ENCODE results near the gene ITM2C.

The ITM2C gene

DNA sequence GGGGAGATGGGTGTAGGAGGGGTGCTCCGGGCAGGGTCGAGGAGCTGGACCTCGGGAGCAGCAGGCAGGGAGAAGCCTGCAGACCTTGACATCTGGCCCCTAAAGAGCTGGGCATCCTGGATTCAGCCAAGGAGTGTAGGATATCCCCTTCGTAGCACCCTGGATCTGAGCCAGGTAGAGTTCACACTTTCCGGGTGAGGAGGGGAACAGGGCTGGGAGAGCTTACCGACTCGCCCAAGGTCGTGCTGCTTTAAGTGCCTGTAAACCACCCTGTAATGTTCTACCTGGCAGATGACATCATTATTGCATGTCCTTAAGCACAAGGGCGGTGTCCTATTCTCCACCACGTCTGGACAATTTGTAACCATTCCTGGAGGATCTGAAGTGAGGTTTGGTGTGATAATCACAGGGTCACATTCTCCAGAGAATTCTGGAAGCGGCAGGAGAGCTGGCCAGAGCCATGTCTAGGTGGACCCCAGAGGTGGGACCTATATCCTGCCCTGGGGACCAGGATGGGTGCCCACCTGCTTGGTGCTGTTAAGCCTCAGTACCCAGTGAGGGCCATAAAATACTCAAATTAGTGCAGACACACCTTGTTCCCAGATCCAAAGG is 14.6 kb downstream of the ITM2C start:
- Mint-ChIP-seq H3K4me1 (peaks cover 39% of the 10 kb centered on the region), H3K4me3 (no peak overlapping the region), H3K27ac (ENCODE audit: low read depth) (no peak overlapping the region), H3K9me3 (no peaks in the 10 kb centered on the region), H3K36me3 (ENCODE audit: insufficient read depth) (peaks cover 12% of the 10 kb centered on the region), H3K27me3 (peaks cover 9% of the 10 kb centered on the region)
- ATAC-seq (replicated peaks; ENCODE audit: extremely low read depth, poor library complexity, severe bottlenecking) = no peak
- no peak for DNase-seq (ENCODE audit: low spot score in 2 of 2)

DNA sequence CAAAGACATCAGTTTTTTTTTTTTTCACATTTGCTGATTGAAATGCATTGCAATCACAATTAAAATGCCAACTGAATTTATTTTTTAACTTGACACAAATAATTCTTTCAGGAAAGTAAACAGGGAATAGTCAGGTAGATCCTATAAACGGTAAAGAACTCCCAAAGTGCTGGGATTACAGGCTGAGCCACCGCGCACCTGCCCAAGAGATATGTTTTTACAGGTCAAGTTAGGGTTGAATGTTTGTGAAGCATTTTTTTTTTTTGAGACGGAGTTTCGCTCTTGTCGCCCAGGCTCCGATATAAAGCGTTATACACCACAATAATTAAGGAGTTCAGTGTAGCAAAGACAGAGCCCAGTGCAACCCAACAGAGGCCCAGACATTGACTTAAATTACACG is 15.1 kb downstream of the ITM2C start:
- peaks cover 9% of the 10 kb centered on the region for H3K27me3 Mint-ChIP-seq
- no peaks in the 10 kb centered on the region for H3K9me3 Mint-ChIP-seq
- ATAC-seq (replicated peaks; ENCODE audit: extremely low read depth, poor library complexity, severe bottlenecking) = no peak
- no peak overlapping the region for H3K27ac Mint-ChIP-seq (ENCODE audit: low read depth)
- peaks cover 34% of the 10 kb centered on the region for H3K4me1 Mint-ChIP-seq
- H3K36me3 Mint-ChIP-seq (ENCODE audit: insufficient read depth) = peaks cover 10% of the 10 kb centered on the region
- no peak overlapping the region for H3K4me3 Mint-ChIP-seq
- no peak for DNase-seq (ENCODE audit: low spot score in 2 of 2)

DNA sequence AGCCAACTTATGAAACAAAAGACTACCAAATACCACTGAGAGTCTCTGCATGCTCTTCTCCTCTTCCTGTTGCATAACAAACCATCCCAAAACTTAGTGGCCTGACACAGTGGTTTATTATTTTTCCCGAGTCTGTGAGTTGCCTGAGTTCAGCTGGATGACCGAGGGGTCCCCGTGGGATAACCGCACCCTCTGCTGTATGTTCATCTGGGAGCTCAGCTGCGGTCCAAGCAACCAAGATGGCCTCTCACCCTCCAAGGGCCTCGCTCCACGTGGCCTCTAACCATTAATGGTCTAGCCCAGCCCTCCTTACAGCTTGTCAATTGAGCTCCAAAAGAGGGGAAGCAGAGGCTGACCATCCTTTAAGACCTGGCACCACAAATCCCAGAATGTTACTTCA is 17.1 kb downstream of the ITM2C start:
- Mint-ChIP-seq H3K36me3 (ENCODE audit: insufficient read depth) (peaks cover 7% of the 10 kb centered on the region), H3K27me3 (peaks cover 17% of the 10 kb centered on the region), H3K4me1 (peaks cover 30% of the 10 kb centered on the region), H3K4me3 (no peak overlapping the region), H3K27ac (ENCODE audit: low read depth) (no peak overlapping the region), H3K9me3 (no peaks in the 10 kb centered on the region)
- DNase-seq (ENCODE audit: low spot score in 2 of 2) (no peak), ATAC-seq (replicated peaks; ENCODE audit: extremely low read depth, poor library complexity, severe bottlenecking) (no peak)

DNA sequence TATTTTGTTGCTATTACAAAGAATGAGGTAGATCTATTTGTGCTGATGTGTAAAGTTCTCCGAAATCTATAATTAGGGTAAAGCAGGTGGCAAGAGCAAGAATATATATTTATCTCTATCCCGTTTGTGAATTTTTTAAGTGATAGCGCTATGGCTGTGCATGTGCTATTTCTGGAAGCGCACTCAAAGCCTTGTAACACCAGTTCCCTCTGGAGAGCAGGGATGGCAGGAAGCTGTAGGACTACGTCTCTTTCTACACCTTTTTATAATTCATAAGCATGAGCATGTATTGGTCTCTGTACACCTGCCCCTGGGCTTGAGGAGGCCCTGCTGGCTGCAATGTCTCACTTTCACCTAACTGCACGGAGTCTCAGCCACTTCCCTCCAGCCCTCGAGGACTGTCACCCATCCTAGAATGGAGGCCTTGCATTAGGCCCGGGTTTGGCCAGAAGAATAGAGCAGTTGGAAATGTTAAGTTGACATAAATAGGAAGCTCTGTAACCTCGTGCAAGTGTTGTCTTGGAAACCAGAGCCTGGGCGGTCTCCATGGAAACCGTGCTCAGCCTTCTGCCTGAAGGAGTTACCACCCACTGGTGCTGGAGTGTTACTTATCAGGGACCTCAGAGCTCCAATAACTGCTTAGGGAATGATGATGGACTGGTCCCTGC is 20.9 kb downstream of the ITM2C start:
- no peak overlapping the region for H3K4me3 Mint-ChIP-seq

DNA sequence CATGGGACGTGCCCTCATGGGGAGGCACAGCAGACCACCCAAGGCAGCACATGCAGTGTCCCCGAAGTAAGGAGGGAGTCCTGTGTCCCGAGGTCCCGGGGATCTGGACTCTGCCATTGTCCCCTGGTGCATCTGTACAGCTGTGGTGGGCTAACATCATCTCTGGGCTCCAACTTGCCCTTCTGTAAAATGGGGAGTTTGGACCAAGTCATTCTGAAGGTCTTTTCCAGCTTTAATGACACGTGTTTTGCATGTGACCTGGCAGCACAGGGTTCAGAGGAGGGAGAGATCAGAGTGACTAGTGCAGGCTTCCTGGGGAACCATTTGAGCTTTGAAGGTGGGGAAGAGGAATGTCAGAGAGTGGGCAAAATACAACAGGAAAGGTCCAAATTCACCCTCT is 21.5 kb downstream of the ITM2C start:
- DNase-seq (ENCODE audit: low spot score in 2 of 2) (no peak), ATAC-seq (replicated peaks; ENCODE audit: extremely low read depth, poor library complexity, severe bottlenecking) (no peak)
- H3K9me3 Mint-ChIP-seq = no peaks in the 10 kb centered on the region
- no peaks in the 10 kb centered on the region for H3K36me3 Mint-ChIP-seq (ENCODE audit: insufficient read depth)
- no peak overlapping the region for H3K27ac Mint-ChIP-seq (ENCODE audit: low read depth)
- H3K27me3 Mint-ChIP-seq = peaks cover 22% of the 10 kb centered on the region
- no peak overlapping the region for H3K4me3 Mint-ChIP-seq
- H3K4me1 Mint-ChIP-seq = peaks cover 11% of the 10 kb centered on the region

More for the DNA sequence above, 20.9 kb downstream of the ITM2C start:
- no peak overlapping the region for H3K27ac Mint-ChIP-seq (ENCODE audit: low read depth)
- no peaks in the 10 kb centered on the region for H3K9me3 Mint-ChIP-seq
- no peaks in the 10 kb centered on the region for H3K36me3 Mint-ChIP-seq (ENCODE audit: insufficient read depth)
- no peak for DNase-seq (ENCODE audit: low spot score in 2 of 2)
- peaks cover 11% of the 10 kb centered on the region for H3K4me1 Mint-ChIP-seq
- ATAC-seq (replicated peaks; ENCODE audit: extremely low read depth, poor library complexity, severe bottlenecking) = no peak
- H3K27me3 Mint-ChIP-seq = peaks cover 17% of the 10 kb centered on the region

DNA sequence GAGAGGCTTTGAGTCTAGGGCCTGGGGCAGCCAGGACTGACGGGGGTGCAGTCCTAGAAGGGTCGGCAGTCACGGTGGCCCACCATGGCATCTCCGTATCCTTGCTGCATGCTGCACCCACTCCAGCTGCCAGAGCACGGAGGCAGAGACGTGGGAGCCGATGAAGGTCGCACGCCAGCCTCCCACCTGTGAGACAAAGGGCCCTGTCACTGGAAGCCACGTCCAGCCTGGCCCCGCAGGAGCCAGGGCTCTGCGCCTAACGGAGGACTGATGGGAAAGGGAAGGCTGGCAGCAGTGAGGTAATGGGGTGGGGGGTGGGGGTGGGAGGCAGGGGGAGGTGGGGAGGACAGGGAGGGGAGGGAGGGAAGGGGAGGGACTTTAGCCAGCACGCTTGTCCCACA is 21.9 kb downstream of the ITM2C start:
- peaks cover 25% of the 10 kb centered on the region for H3K27me3 Mint-ChIP-seq
- H3K27ac Mint-ChIP-seq (ENCODE audit: low read depth) = no peak overlapping the region
- peaks cover 11% of the 10 kb centered on the region for H3K4me1 Mint-ChIP-seq
- H3K4me3 Mint-ChIP-seq = no peak overlapping the region
- no peaks in the 10 kb centered on the region for H3K9me3 Mint-ChIP-seq
- no peaks in the 10 kb centered on the region for H3K36me3 Mint-ChIP-seq (ENCODE audit: insufficient read depth)
- DNase-seq (ENCODE audit: low spot score in 2 of 2) (no peak), ATAC-seq (replicated peaks; ENCODE audit: extremely low read depth, poor library complexity, severe bottlenecking) (no peak)

DNA sequence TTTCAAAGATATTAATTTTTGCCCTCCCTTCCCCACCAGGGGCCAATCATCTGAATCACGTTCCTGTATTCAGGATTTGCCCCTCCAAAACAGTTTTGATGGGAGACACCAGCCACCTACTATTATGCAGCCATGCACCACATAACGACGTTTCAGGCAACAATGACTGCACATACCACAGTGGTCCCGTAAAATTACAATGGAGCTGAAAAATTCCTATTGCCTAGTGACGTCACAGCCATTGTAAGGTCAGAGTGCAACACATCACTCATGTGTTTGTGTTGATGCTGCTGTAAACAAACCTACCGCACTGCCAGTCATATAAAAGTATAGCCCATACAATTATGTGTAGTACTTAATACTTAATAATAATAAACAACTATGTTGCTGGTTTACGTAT is 22.6 kb downstream of the ITM2C start:
- no peaks in the 10 kb centered on the region for H3K9me3 Mint-ChIP-seq
- no peak for ATAC-seq (replicated peaks; ENCODE audit: extremely low read depth, poor library complexity, severe bottlenecking)
- DNase-seq (ENCODE audit: low spot score in 2 of 2) = no peak
- no peaks in the 10 kb centered on the region for H3K36me3 Mint-ChIP-seq (ENCODE audit: insufficient read depth)
- peaks cover 20% of the 10 kb centered on the region for H3K27me3 Mint-ChIP-seq
- H3K4me3 Mint-ChIP-seq = no peak overlapping the region
- no peak overlapping the region for H3K27ac Mint-ChIP-seq (ENCODE audit: low read depth)
- peaks cover 11% of the 10 kb centered on the region for H3K4me1 Mint-ChIP-seq

DNA sequence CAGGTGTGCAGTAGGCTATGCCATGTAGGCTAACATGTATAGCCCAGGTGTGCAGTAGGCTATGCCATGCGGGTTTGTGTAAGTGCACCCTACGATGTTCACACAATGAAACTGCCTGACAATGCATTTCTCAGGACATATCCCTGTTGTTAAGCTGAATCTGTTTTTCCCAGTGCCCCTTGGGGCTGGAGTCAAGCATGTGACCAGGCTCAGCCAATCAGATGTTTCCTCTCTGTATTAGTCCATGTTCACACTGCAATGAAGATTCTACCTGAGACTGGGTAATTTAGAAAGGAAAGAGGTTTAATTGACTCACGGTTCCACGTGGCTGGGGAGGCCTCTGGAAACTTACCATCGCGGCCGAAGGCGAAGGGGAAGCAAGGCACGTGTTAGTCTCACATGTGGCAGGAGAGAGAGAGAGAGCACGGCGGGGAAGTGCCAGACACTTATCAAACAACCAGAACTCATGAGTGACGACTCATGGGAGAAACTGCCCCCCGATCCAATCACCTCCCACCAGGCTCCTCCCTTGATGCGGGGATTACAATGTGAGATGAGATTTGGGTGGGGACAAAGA is 24.2 kb downstream of the ITM2C start:
- Mint-ChIP-seq H3K36me3 (ENCODE audit: insufficient read depth) (no peaks in the 10 kb centered on the region), H3K4me1 (peaks cover 6% of the 10 kb centered on the region), H3K27ac (ENCODE audit: low read depth) (no peak overlapping the region), H3K9me3 (no peaks in the 10 kb centered on the region), H3K4me3 (no peak overlapping the region), H3K27me3 (peaks cover 20% of the 10 kb centered on the region)
- ATAC-seq (replicated peaks; ENCODE audit: extremely low read depth, poor library complexity, severe bottlenecking) (no peak), DNase-seq (ENCODE audit: low spot score in 2 of 2) (no peak)

DNA sequence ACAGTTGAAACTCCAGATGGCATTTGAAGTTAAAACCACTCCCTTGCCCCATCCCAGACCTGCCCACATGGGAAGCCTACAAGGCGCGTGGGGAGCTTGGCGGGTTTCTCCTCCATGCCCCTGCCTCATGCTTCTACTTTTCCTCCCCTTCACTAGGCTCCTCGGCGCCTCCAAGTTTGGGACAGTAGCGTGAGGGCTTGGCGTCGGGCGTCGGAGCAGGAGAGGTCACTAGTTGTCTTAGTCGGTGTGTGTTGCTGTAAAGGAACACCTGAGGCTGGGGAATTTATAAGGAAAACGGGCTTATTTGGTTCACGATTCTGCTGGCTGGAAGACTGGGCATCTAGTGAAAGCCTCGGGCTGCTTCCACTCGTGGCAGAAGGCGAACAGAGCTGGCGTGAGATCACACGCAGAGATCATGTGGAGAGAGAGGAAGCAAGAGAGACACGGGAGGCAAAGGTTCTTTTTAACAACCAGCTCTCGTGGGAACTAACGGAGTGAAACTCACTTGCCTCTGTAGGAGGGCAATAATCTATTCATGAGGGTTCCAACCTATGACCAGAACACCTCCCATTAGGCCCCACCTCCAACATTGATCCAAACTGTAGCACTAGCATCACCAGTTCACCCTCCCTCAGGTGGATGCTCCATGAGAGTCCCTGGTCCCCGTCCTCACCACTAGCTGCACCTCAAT is 25.3 kb downstream of the ITM2C start:
- DNase-seq (ENCODE audit: low spot score in 2 of 2) (no peak), ATAC-seq (replicated peaks; ENCODE audit: extremely low read depth, poor library complexity, severe bottlenecking) (no peak)
- H3K27ac Mint-ChIP-seq (ENCODE audit: low read depth) = no peak overlapping the region
- peaks cover 16% of the 10 kb centered on the region for H3K4me1 Mint-ChIP-seq
- no peaks in the 10 kb centered on the region for H3K36me3 Mint-ChIP-seq (ENCODE audit: insufficient read depth)
- no peaks in the 10 kb centered on the region for H3K9me3 Mint-ChIP-seq
- H3K4me3 Mint-ChIP-seq = no peak overlapping the region
- peaks cover 20% of the 10 kb centered on the region for H3K27me3 Mint-ChIP-seq

DNA sequence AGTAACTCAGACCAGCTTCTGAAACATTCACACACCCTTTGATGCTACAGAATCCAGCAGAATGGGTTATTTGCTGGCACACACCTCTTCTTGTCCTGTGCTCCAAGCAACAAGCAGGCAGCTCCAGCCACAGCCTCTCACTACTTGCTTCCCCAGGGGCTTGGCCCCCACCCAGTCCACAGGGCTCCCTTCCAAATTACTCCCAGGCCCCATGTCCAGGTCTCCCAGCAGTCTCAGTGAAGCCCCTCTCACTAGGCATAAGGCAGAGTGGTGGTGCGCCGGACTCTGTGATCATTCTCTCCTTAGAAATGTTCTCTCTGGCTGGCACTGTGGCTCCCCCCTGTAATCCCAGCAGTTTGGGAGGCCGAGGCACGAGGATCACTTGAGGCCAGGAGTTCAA is 25.9 kb downstream of the ITM2C start:
- no peak for ATAC-seq (replicated peaks; ENCODE audit: extremely low read depth, poor library complexity, severe bottlenecking)
- Mint-ChIP-seq H3K4me3 (no peak overlapping the region), H3K9me3 (no peaks in the 10 kb centered on the region), H3K27me3 (peaks cover 20% of the 10 kb centered on the region), H3K4me1 (peaks cover 16% of the 10 kb centered on the region), H3K27ac (ENCODE audit: low read depth) (no peak overlapping the region), H3K36me3 (ENCODE audit: insufficient read depth) (no peaks in the 10 kb centered on the region)
- no peak for DNase-seq (ENCODE audit: low spot score in 2 of 2)

DNA sequence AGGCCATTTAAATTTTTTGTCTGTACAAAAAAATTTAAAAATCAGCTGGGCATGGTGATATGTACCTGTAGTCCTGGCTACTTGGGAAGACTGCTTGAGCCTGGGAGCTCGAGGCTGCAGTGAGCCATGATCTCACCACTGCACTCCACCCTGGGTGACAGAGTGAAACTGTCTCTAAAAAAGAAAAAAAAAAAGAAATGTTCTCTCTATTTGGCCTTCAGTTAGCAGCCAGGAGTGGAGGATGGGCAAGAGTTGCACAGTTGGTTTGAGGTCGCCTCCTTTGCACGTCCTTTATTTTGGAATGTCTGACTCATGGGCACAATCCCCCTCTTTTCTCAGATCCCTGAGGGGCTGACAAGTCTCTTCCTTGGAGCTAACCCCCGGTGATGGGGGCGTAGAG is 26.3 kb downstream of the ITM2C start:
- Mint-ChIP-seq H3K27me3 (peaks cover 18% of the 10 kb centered on the region), H3K36me3 (ENCODE audit: insufficient read depth) (no peaks in the 10 kb centered on the region), H3K4me3 (no peak overlapping the region), H3K9me3 (no peaks in the 10 kb centered on the region), H3K27ac (ENCODE audit: low read depth) (no peak overlapping the region), H3K4me1 (peaks cover 16% of the 10 kb centered on the region)
- no peak for ATAC-seq (replicated peaks; ENCODE audit: extremely low read depth, poor library complexity, severe bottlenecking)
- no peak for DNase-seq (ENCODE audit: low spot score in 2 of 2)

DNA sequence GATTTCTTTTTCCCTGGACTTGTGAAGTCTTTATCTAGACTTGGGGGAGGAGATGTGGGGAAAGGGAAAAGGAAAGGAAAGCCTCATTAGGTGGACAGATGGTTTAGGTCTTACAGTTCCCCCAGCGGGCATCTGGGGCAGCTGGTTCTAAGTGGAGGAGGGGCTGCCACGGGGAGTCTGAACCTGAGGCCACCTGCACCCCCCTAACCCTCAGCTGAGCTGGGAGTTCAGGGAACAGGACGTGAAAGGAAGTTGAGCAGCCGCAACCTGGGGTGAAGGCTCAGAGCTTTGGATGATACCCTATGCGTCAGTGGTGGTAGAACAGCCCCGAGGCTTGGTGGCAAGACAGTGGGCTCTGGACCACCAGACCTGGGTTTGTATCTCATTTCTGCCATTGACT is 26.8 kb downstream of the ITM2C start:
- DNase-seq (ENCODE audit: low spot score in 2 of 2) (no peak), ATAC-seq (replicated peaks; ENCODE audit: extremely low read depth, poor library complexity, severe bottlenecking) (no peak)
- Mint-ChIP-seq H3K9me3 (no peaks in the 10 kb centered on the region), H3K4me1 (peaks cover 18% of the 10 kb centered on the region), H3K36me3 (ENCODE audit: insufficient read depth) (no peaks in the 10 kb centered on the region), H3K4me3 (no peak overlapping the region), H3K27ac (ENCODE audit: low read depth) (no peak overlapping the region), H3K27me3 (peaks cover 17% of the 10 kb centered on the region)

DNA sequence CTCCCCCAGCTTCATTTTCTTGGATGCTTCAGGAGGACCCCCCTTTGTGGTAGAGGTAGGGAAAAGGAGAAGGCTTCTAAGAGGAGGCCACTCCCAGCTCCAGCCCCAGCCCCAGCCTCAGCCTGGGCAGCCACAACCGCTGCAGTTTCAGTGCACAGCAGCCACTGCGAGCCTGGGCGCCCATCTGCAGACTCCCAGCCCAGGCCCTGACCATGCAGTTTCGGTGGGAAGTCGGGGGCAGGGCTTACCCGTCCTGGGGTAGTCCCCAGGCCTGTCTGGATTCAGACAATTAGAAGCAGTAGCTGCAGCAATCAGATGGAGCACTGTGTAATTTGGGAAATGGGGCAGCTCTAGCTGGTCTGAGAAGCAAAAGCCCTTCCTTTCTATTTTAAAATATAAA is 28.6 kb downstream of the ITM2C start:
- H3K36me3 Mint-ChIP-seq (ENCODE audit: insufficient read depth) = no peaks in the 10 kb centered on the region
- peaks cover 25% of the 10 kb centered on the region for H3K4me1 Mint-ChIP-seq
- ATAC-seq (replicated peaks; ENCODE audit: extremely low read depth, poor library complexity, severe bottlenecking) (no peak), DNase-seq (ENCODE audit: low spot score in 2 of 2) (no peak)
- H3K27ac Mint-ChIP-seq (ENCODE audit: low read depth) = no peak overlapping the region
- H3K9me3 Mint-ChIP-seq = no peaks in the 10 kb centered on the region
- H3K27me3 Mint-ChIP-seq = peaks cover 24% of the 10 kb centered on the region
- H3K4me3 Mint-ChIP-seq = no peak overlapping the region
